GM19023 (cell line): ENCODE results near the gene TIMP2.
"Not testable (repeated sequence)": the region's sequence is repeated elsewhere in the genome, so short reads cannot be mapped to it uniquely, and the experiment has no call there.

Source experiments
- ATAC-seq: cut with Tn5 transposase; IDR thresholded peaks from one replicate; pipeline ENCODE4 v1.9.1; 2021; ENCODE audit warnings: mild to moderate bottlenecking, moderate library complexity; ENCODE audit not compliant: unreplicated experiment

Gene TIMP2

GRCh38 chr17:78925234-78925633 is at the start of gene TIMP2:
TSS of gene TIMP2 (minus strand) at chr17:78925387. CDS start at chr17:78925088, 299 bp downstream.
- no peak for ATAC-seq

GRCh38 chr17:78973792-78974520 is 48.8 kb upstream of the TIMP2 start:
- no peak for ATAC-seq

- ATAC-seq = no peak
Measured at GRCh38 chr17:78973196-78973595, 48.0 kb upstream of the TIMP2 start.

- ATAC-seq = no peak
Measured at GRCh38 chr17:78972507-78973105, 47.4 kb upstream of the TIMP2 start.

GRCh38 chr17:78971756-78972506 is 46.7 kb upstream of the TIMP2 start:
- ATAC-seq = no peak

- no peak for ATAC-seq
Measured at GRCh38 chr17:78970834-78971755, 45.9 kb upstream of the TIMP2 start.

- no peak for ATAC-seq
Measured at GRCh38 chr17:78969865-78970264, 44.7 kb upstream of the TIMP2 start.

- ATAC-seq = no peak
Measured at GRCh38 chr17:78967782-78968362, 42.7 kb upstream of the TIMP2 start.

- no peak for ATAC-seq
Measured at GRCh38 chr17:78966910-78967600, 41.9 kb upstream of the TIMP2 start.

GRCh38 chr17:78966123-78966813 is 41.1 kb upstream of the TIMP2 start:
- ATAC-seq = no peak

GRCh38 chr17:78965491-78965924 is 40.3 kb upstream of the TIMP2 start:
- ATAC-seq = no peak

GRCh38 chr17:78963378-78963777 is 38.2 kb upstream of the TIMP2 start:
- no peak for ATAC-seq

GRCh38 chr17:78962984-78963348 is 37.8 kb upstream of the TIMP2 start:
- ATAC-seq = not testable (repeated sequence)

GRCh38 chr17:78962345-78962983 is 37.3 kb upstream of the TIMP2 start:
- ATAC-seq = no peak

GRCh38 chr17:78961571-78961970 is 36.4 kb upstream of the TIMP2 start:
- no peak for ATAC-seq

- no peak for ATAC-seq
Measured at GRCh38 chr17:78960928-78961327, 35.7 kb upstream of the TIMP2 start.

GRCh38 chr17:78959803-78960202 is 34.6 kb upstream of the TIMP2 start:
- ATAC-seq = no peak

GRCh38 chr17:78958641-78959127 is 33.5 kb upstream of the TIMP2 start:
- ATAC-seq = no peak

- ATAC-seq = no peak
Measured at GRCh38 chr17:78957128-78957527, 31.9 kb upstream of the TIMP2 start.
